Measurements from ENCODE around the gene FMNL2.

DNA sequence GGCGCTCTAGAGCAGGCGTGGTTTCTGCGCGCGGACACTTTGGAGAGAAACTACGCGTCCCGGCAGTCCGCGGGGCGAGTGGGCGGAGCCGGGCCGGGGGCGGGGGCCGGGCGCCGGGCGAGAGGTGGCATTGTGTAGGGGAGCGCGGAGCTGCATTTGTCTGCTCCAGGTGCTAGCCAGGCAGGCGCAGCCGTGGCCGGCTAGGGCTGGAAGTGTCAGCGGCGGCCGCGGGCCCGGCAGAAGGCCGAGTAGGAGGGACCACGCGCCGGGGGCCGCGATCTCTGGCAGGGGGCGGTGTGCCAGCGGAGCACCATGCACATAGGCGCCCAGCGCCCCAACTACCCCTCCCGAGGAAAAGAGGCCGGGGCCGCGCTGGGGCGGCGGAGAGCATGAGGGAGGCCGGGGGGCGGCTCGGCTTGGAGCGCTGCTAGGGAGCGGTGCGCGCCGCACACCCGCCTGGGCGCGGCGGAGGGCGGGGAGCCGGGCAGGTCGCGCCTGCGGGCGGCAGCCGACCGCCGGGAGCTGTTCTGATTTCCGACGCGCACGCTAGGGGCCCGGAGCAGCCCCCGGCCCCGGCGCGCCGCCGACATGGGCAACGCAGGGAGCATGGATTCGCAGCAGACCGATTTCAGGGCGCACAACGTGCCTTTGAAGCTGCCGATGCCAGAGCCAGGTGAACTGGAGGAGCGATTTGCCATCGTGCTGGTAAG, at the start of gene FMNL2:
- TF ChIP-seq, protein P1, sequence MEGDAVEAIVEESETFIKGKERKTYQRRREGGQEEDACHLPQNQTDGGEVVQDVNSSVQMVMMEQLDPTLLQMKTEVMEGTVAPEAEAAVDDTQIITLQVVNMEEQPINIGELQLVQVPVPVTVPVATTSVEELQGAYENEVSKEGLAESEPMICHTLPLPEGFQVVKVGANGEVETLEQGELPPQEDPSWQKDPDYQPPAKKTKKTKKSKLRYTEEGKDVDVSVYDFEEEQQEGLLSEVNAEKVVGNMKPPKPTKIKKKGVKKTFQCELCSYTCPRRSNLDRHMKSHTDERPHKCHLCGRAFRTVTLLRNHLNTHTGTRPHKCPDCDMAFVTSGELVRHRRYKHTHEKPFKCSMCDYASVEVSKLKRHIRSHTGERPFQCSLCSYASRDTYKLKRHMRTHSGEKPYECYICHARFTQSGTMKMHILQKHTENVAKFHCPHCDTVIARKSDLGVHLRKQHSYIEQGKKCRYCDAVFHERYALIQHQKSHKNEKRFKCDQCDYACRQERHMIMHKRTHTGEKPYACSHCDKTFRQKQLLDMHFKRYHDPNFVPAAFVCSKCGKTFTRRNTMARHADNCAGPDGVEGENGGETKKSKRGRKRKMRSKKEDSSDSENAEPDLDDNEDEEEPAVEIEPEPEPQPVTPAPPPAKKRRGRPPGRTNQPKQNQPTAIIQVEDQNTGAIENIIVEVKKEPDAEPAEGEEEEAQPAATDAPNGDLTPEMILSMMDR (IDR thresholded peaks at IDR 0.05 in 8 of 11, conservative IDR thresholded peaks at IDR 0.05 in 3 of 11) = peak in 1 of 11 experiments; percentile 20
- TF ChIP-seq POLR2A (IDR thresholded peaks at IDR 0.05) = peak in 1 of 3 donors; percentile 40

Data from spleen (tissue), 7 donors.